Activated naive CD8-positive, alpha-beta T cell treated with anti-CD3 and anti-CD28 coated beads for 36 hours (primary cell): ENCODE data around the gene TAP1. TPM values are rescaled to one million over a fixed set of nuclear protein-coding genes. Genes with fewer than 3 reads are reported as not detected.
"Not testable (repeated sequence)": the region's sequence is repeated elsewhere in the genome, so short reads cannot be mapped to it uniquely, and the experiment has no call there.

Experiments used
- DNase-seq: peaks from one replicate; pipeline ENCODE4 v3.0.0; 2021
- H3K27ac Mint-ChIP-seq: one replicate; pipeline ENCODE4 v1.8.0; 2022; ENCODE audit warnings: mild to moderate bottlenecking, moderate library complexity, mixed read lengths
- H3K27me3 Mint-ChIP-seq: one replicate; pipeline ENCODE4 v1.8.0; 2022; ENCODE audit warnings: mild to moderate bottlenecking, mixed read lengths
- H3K36me3 Mint-ChIP-seq: one replicate; pipeline ENCODE4 v1.8.0; 2021; ENCODE audit warnings: mild to moderate bottlenecking, mixed read lengths
- H3K4me1 Mint-ChIP-seq: one replicate; pipeline ENCODE4 v1.8.0; 2021; ENCODE audit warnings: mixed read lengths
- H3K4me3 Mint-ChIP-seq: one replicate; pipeline ENCODE4 v1.8.0; 2022; ENCODE audit warnings: mild to moderate bottlenecking, moderate library complexity, mixed read lengths
- H3K9me3 Mint-ChIP-seq: one replicate; pipeline ENCODE4 v1.8.0; 2022; ENCODE audit warnings: mixed read lengths
- total RNA-seq, 2 experiments: library from RNA; stranded (reverse); gene quantifications; one replicate each; pipeline ENCODE4 v1.2.3, GENCODE V29; 2021

Gene TAP1
- total RNA-seq, 2 experiments from 2014 or later, result 337 to 356 TPM

GRCh38 chr6:32876603-32877002 lies 23.1 kb upstream of the TAP1 start:
- no peak for DNase-seq
- no peak overlapping the region for H3K27ac Mint-ChIP-seq
- peaks cover 5% of the 10 kb centered on the region for H3K36me3 Mint-ChIP-seq
- H3K9me3 Mint-ChIP-seq, result no peaks in the 10 kb centered on the region
- peaks cover 15% of the 10 kb centered on the region for H3K27me3 Mint-ChIP-seq
- peaks cover 4% of the 10 kb centered on the region for H3K4me1 Mint-ChIP-seq
- no peak overlapping the region for H3K4me3 Mint-ChIP-seq

- H3K4me3 Mint-ChIP-seq, H3K36me3 Mint-ChIP-seq, H3K9me3 Mint-ChIP-seq, DNase-seq, H3K27me3 Mint-ChIP-seq, H3K27ac Mint-ChIP-seq: not testable (repeated sequence)
- H3K4me1 Mint-ChIP-seq, result peaks cover 19% of the 10 kb centered on the region
Measured at GRCh38 chr6:32873947-32874346, 20.4 kb upstream of the TAP1 start.

- DNase-seq, result peak; percentile 75
- peaks cover 11% of the 10 kb centered on the region for H3K36me3 Mint-ChIP-seq
- H3K4me1 Mint-ChIP-seq, result peaks cover 52% of the 10 kb centered on the region
- no peaks in the 10 kb centered on the region for H3K27me3 Mint-ChIP-seq
- H3K4me3 Mint-ChIP-seq, result no peak overlapping the region
- no peak overlapping the region for H3K27ac Mint-ChIP-seq
- H3K9me3 Mint-ChIP-seq, result no peaks in the 10 kb centered on the region
Measured at GRCh38 chr6:32868257-32868788, 14.8 kb upstream of the TAP1 start.

- Mint-ChIP-seq H3K27me3 (no peaks in the 10 kb centered on the region), H3K4me1 (peaks cover 52% of the 10 kb centered on the region), H3K9me3 (no peaks in the 10 kb centered on the region), H3K27ac (peak overlapping the region; percentile 88), H3K4me3 (peak overlapping the region; percentile 58), H3K36me3 (peaks cover 14% of the 10 kb centered on the region)
- DNase-seq, result no peak
Measured at GRCh38 chr6:32867554-32868256, 14.2 kb upstream of the TAP1 start.

GRCh38 chr6:32867022-32867477 lies 13.5 kb upstream of the TAP1 start:
- Mint-ChIP-seq H3K9me3 (no peaks in the 10 kb centered on the region), H3K4me3 (peak overlapping the region; percentile 58), H3K36me3 (peaks cover 14% of the 10 kb centered on the region), H3K27me3 (no peaks in the 10 kb centered on the region), H3K4me1 (peaks cover 52% of the 10 kb centered on the region), H3K27ac (peak overlapping the region; percentile 88)
- DNase-seq, result no peak

- no peaks in the 10 kb centered on the region for H3K9me3 Mint-ChIP-seq
- H3K27ac Mint-ChIP-seq, result peak overlapping the region; percentile 88
- H3K36me3 Mint-ChIP-seq, result peaks cover 19% of the 10 kb centered on the region
- no peak overlapping the region for H3K4me3 Mint-ChIP-seq
- H3K4me1 Mint-ChIP-seq, result peaks cover 50% of the 10 kb centered on the region
- DNase-seq, result no peak
- no peaks in the 10 kb centered on the region for H3K27me3 Mint-ChIP-seq
Measured at GRCh38 chr6:32865724-32866443, 12.4 kb upstream of the TAP1 start.

- H3K4me1 Mint-ChIP-seq, result peaks cover 58% of the 10 kb centered on the region
Measured at GRCh38 chr6:32862725-32863124, 9.2 kb upstream of the TAP1 start.

GRCh38 chr6:32860674-32861073 lies 7.2 kb upstream of the TAP1 start:
- Mint-ChIP-seq H3K27ac (peak overlapping the region; percentile 70), H3K27me3 (no peaks in the 10 kb centered on the region), H3K9me3 (no peaks in the 10 kb centered on the region), H3K36me3 (peaks cover 58% of the 10 kb centered on the region), H3K4me1 (peaks cover 55% of the 10 kb centered on the region), H3K4me3 (no peak overlapping the region)
- no peak for DNase-seq

More at GRCh38 chr6:32862725-32863124, 9.2 kb upstream of the TAP1 start:
- Mint-ChIP-seq H3K36me3 (peaks cover 44% of the 10 kb centered on the region), H3K9me3 (no peaks in the 10 kb centered on the region), H3K27me3 (no peaks in the 10 kb centered on the region), H3K27ac (peak overlapping the region; percentile 54), H3K4me3 (no peak overlapping the region)
- DNase-seq, result no peak

- Mint-ChIP-seq H3K27ac (peak overlapping the region; percentile 82), H3K4me3 (peak overlapping the region; percentile 53), H3K27me3 (no peaks in the 10 kb centered on the region), H3K36me3 (peaks cover 65% of the 10 kb centered on the region), H3K4me1 (peaks cover 52% of the 10 kb centered on the region), H3K9me3 (no peaks in the 10 kb centered on the region)
- DNase-seq, result no peak
Measured at GRCh38 chr6:32858194-32858593, 4.7 kb upstream of the TAP1 start.

- no peak for DNase-seq
- peaks cover 69% of the 10 kb centered on the region for H3K36me3 Mint-ChIP-seq
- peak overlapping the region; percentile 99 for H3K4me3 Mint-ChIP-seq
- H3K9me3 Mint-ChIP-seq, result no peaks in the 10 kb centered on the region
- H3K27me3 Mint-ChIP-seq, result no peaks in the 10 kb centered on the region
- peaks cover 52% of the 10 kb centered on the region for H3K4me1 Mint-ChIP-seq
- H3K27ac Mint-ChIP-seq, result peak overlapping the region; percentile 82
Measured at GRCh38 chr6:32857156-32857891, 3.8 kb upstream of the TAP1 start.

- peak overlapping the region; percentile 99 for H3K4me3 Mint-ChIP-seq
- no peaks in the 10 kb centered on the region for H3K9me3 Mint-ChIP-seq
- no peak for DNase-seq
- peaks cover 61% of the 10 kb centered on the region for H3K4me1 Mint-ChIP-seq
- peaks cover 79% of the 10 kb centered on the region for H3K36me3 Mint-ChIP-seq
- peak overlapping the region; percentile 100 for H3K27ac Mint-ChIP-seq
- H3K27me3 Mint-ChIP-seq, result no peaks in the 10 kb centered on the region
Measured at GRCh38 chr6:32855467-32856174, 2.1 kb upstream of the TAP1 start.

GRCh38 chr6:32854376-32855178 lies 1.1 kb upstream of the TAP1 start:
- DNase-seq, result peak; percentile 62
- no peaks in the 10 kb centered on the region for H3K27me3 Mint-ChIP-seq
- peaks cover 62% of the 10 kb centered on the region for H3K4me1 Mint-ChIP-seq
- H3K9me3 Mint-ChIP-seq, result no peaks in the 10 kb centered on the region
- H3K27ac Mint-ChIP-seq, result peak overlapping the region; percentile 100
- peaks cover 84% of the 10 kb centered on the region for H3K36me3 Mint-ChIP-seq
- H3K4me3 Mint-ChIP-seq, result peak overlapping the region; percentile 99

GRCh38 chr6:32852844-32853540 lies 512 bp downstream of the TAP1 start:
- DNase-seq, result peak; percentile 66
- Mint-ChIP-seq H3K27me3 (no peaks in the 10 kb centered on the region), H3K9me3 (no peaks in the 10 kb centered on the region), H3K27ac (peak overlapping the region; percentile 100), H3K4me1 (peaks cover 61% of the 10 kb centered on the region), H3K36me3 (peaks cover 84% of the 10 kb centered on the region), H3K4me3 (peak overlapping the region; percentile 99)
